Naive thymus-derived CD4-positive, alpha-beta T cell (primary cell): Measurements from ENCODE around the gene BPIFA1. TPM values are rescaled to one million over a fixed set of nuclear protein-coding genes. Genes with fewer than 3 reads are reported as not detected.

Source experiments
- ATAC-seq: fragments of 150-1000 bp; cut with Tn5 transposase; 2 replicates; pipeline ENCODE4 v1.10.0; 2021; ENCODE audit warnings: mild to moderate bottlenecking, moderate library complexity
- CTCF ChIA-PET: fragments of 350-600 bp; sonication (Branson Sonifier 250); formaldehyde crosslinking; loops from one replicate; lab custom pipeline; 2021; ENCODE audit warnings: antibody characterized with exemption; lab: Charles Lee
- POLR2A ChIA-PET: fragments of 350-600 bp; sonication (Branson Sonifier 250); formaldehyde crosslinking; loops from one replicate; lab custom pipeline; 2021; ENCODE audit warnings: antibody characterized with exemption, inconsistent platforms; lab: Charles Lee
- DNase-seq, 9 donors: peaks; one replicate each; pipeline versions ENCODE4 v3.0.0 to v3.0.0-alpha.2; 2020 to 2022; ENCODE audit warnings: mixed read lengths in 1 of 9
- H3K27ac ChIP-seq: one replicate; pipeline ENCODE4 v1.7.0; 2013; ENCODE audit warnings: mild to moderate bottlenecking, low read depth, low read length, moderate library complexity
- H3K27me3 ChIP-seq, 2 donors: one replicate each; pipeline ENCODE4 v1.7.0; 2013; ENCODE audit warnings: low read length in 2 of 2, mild to moderate bottlenecking in 2 of 2, moderate library complexity in 2 of 2; ENCODE audit not compliant: control insufficient read depth in 2 of 2, insufficient read depth in 2 of 2
- H3K36me3 ChIP-seq, 3 experiments: 1 replicate in 2 of 3; 2 replicates in 1 of 3; pipeline ENCODE4 v1.7.0; 2013; ENCODE audit warnings: low read length in 3 of 3, mild to moderate bottlenecking in 3 of 3, moderate library complexity in 1 of 3; ENCODE audit not compliant: insufficient read depth in 3 of 3, control insufficient read depth in 2 of 3
- H3K4me1 ChIP-seq, 2 donors: one replicate each; pipeline ENCODE4 v1.7.0; 2013; ENCODE audit warnings: low read length in 2 of 2, mild to moderate bottlenecking in 2 of 2, moderate library complexity in 1 of 2; ENCODE audit not compliant: control insufficient read depth in 2 of 2, insufficient read depth in 2 of 2
- H3K4me3 ChIP-seq: 2 replicates; pipeline ENCODE4 v1.7.0; 2013; ENCODE audit warnings: mild to moderate bottlenecking, low read length
- H3K9me3 ChIP-seq, 3 experiments: 1 replicate in 2 of 3; 2 replicates in 1 of 3; pipeline ENCODE4 v1.7.0; 2013; ENCODE audit warnings: low read length in 3 of 3; ENCODE audit not compliant: control insufficient read depth in 2 of 3
- H3K27ac Mint-ChIP-seq, 9 donors: one replicate each; pipeline ENCODE4 v1.8.0; 2020 to 2022; ENCODE audit warnings: mixed read lengths in 9 of 9, mild to moderate bottlenecking in 8 of 9, moderate library complexity in 5 of 9, inconsistent platforms in 2 of 9
- H3K27me3 Mint-ChIP-seq, 5 donors: one replicate each; pipeline ENCODE4 v1.8.0; 2021 to 2022; ENCODE audit warnings: mixed read lengths in 5 of 5, mild to moderate bottlenecking in 1 of 5
- H3K36me3 Mint-ChIP-seq, 5 donors: one replicate each; pipeline ENCODE4 v1.8.0; 2020 to 2022; ENCODE audit warnings: mixed read lengths in 5 of 5, mild to moderate bottlenecking in 3 of 5, inconsistent platforms in 1 of 5
- H3K4me1 Mint-ChIP-seq, 7 donors: one replicate each; pipeline ENCODE4 v1.8.0; 2020 to 2022; ENCODE audit warnings: mixed read lengths in 7 of 7, mild to moderate bottlenecking in 3 of 7, inconsistent platforms in 1 of 7
- H3K4me3 Mint-ChIP-seq, 10 donors: one replicate each; pipeline ENCODE4 v1.8.0; 2020 to 2022; ENCODE audit warnings: mild to moderate bottlenecking in 10 of 10, mixed read lengths in 10 of 10, moderate library complexity in 6 of 10, inconsistent platforms in 2 of 10
- H3K9me3 Mint-ChIP-seq, 11 donors: one replicate each; pipeline ENCODE4 v1.8.0; 2020 to 2022; ENCODE audit warnings: mixed read lengths in 11 of 11, mild to moderate bottlenecking in 4 of 11, inconsistent platforms in 1 of 11, moderate library complexity in 1 of 11
- intact Hi-C, 2 donors: fragments of 100-400 bp; cut with micrococcal nuclease; formaldehyde crosslinking; loops; one replicate each; pipeline ENCODE4 v1.15.1; 2023
- polyA plus RNA-seq, 2 donors: library from polyadenylated mRNA; unstranded; fragments of 300-500 nt; fragmentation: Illumina TruSeq; gene quantifications; one replicate each; pipeline ENCODE4 v1.2.3, GENCODE V29; 2021
- total RNA-seq, 6 experiments: library from RNA in 5 of 6; stranded (reverse) in 5 of 6; gene quantifications; 1 replicate in 5 of 6; 2 replicates in 1 of 6; pipeline ENCODE4 v1.2.3 and lab custom pipeline; 2021 to 2026

Gene BPIFA1
- total and polyA plus RNA-seq, 7 experiments from 2014 or later: not detected

DNA sequence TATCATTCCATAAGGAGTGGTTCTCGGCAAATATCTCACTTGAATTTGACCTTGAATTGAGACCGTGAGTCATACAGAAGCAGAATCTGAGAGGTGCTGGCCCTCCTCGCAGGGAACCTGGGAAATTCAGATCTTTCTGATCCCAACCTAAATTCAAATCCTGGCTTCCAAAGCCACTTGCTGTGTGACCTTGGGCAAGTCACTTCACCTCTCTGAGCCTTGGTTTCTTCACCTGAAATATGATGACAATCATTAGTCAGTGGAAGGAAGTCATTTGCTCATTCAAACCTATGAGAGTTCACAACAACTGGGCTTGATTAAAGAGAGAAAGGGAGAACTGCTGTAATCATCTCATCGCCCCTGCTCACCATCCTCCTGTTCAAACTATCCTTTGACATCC lies 11.4 kb upstream of the BPIFA1 start:
- Mint-ChIP-seq H3K4me3 (no peak overlapping the region), H3K36me3 (peaks cover 0 to 5% (median 0%) of the 10 kb centered on the region in 5 donors), H3K9me3 (peaks cover 0 to 5% (median 0%) of the 10 kb centered on the region in 11 donors), H3K27ac (no peak overlapping the region), H3K27me3 (peaks cover 4 to 20% (median 17%) of the 10 kb centered on the region in 5 donors), H3K4me1 (peaks cover 0 to 2% (median 0%) of the 10 kb centered on the region in 7 donors)
- no peaks in the 10 kb centered on the region for H3K36me3 ChIP-seq
- no peaks in the 10 kb centered on the region for H3K9me3 ChIP-seq
- ATAC-seq (no peak), DNase-seq (no peak)
- CTCF ChIA-PET: interaction anchor here (0.6 kb wide), 1 partner anchor 59 kb away, joined by 3 read pairs; no protein-coding TSS in a partner anchor
- POLR2A ChIA-PET: no interaction called here
- no peak overlapping the region for H3K27ac ChIP-seq
- no peaks in the 10 kb centered on the region for H3K27me3 ChIP-seq
- H3K4me1 ChIP-seq: no peaks in the 10 kb centered on the region
- intact Hi-C loops: no loop called here
- H3K4me3 ChIP-seq: no peak overlapping the region

GRCh38 chr20:33229843-33230242 lies 6.0 kb upstream of the BPIFA1 start:
- Mint-ChIP-seq H3K4me1 (peaks cover 4 to 30% (median 10%) of the 10 kb centered on the region in 7 donors), H3K27ac (peak overlapping the region in 1 of 9 donors; percentile 13), H3K36me3 (peaks cover 0 to 5% (median 0%) of the 10 kb centered on the region in 5 donors), H3K27me3 (peaks cover 9 to 18% (median 11%) of the 10 kb centered on the region in 5 donors), H3K9me3 (peaks cover 0 to 3% (median 0%) of the 10 kb centered on the region in 11 donors), H3K4me3 (no peak overlapping the region)
- ATAC-seq (no peak), DNase-seq (no peak)
- ChIA-PET CTCF (no interaction called here), POLR2A (interaction anchor here (0.7 kb wide), 1 partner anchor 197 kb away, joined by 3 read pairs; no protein-coding TSS in a partner anchor)
- H3K4me1 ChIP-seq: no peaks in the 10 kb centered on the region
- no peak overlapping the region for H3K4me3 ChIP-seq
- intact Hi-C loops: no loop called here
- no peaks in the 10 kb centered on the region for H3K36me3 ChIP-seq
- H3K9me3 ChIP-seq: no peaks in the 10 kb centered on the region
- no peaks in the 10 kb centered on the region for H3K27me3 ChIP-seq
- no peak overlapping the region for H3K27ac ChIP-seq

- no peak overlapping the region for H3K27ac ChIP-seq
- ATAC-seq (no peak), DNase-seq (no peak)
- no peak overlapping the region for H3K4me3 Mint-ChIP-seq
- H3K36me3 ChIP-seq: no peaks in the 10 kb centered on the region
- ChIA-PET POLR2A (no interaction called here), CTCF (no interaction called here)
- H3K4me3 ChIP-seq: no peak overlapping the region
- H3K4me1 ChIP-seq: no peaks in the 10 kb centered on the region
- H3K27me3 Mint-ChIP-seq: peaks cover 0 to 9% (median 4%) of the 10 kb centered on the region in 5 donors
- H3K27ac Mint-ChIP-seq: peak overlapping the region in 1 of 9 donors; percentile 48
- no peaks in the 10 kb centered on the region for H3K9me3 ChIP-seq
- H3K36me3 Mint-ChIP-seq: no peaks in the 10 kb centered on the region
- H3K4me1 Mint-ChIP-seq: peaks cover 4 to 30% (median 10%) of the 10 kb centered on the region in 7 donors
- intact Hi-C loops: no loop called here
- H3K9me3 Mint-ChIP-seq: peaks cover 0 to 2% (median 0%) of the 10 kb centered on the region in 11 donors
- H3K27me3 ChIP-seq: no peaks in the 10 kb centered on the region
Measured at GRCh38 chr20:33231237-33231636, 4.6 kb upstream of the BPIFA1 start.

- H3K27ac Mint-ChIP-seq: peak overlapping the region in 1 of 9 donors; percentile 78
- ATAC-seq: no peak
- intact Hi-C loops: no loop called here
- no peaks in the 10 kb centered on the region for H3K36me3 ChIP-seq
- no peaks in the 10 kb centered on the region for H3K4me1 ChIP-seq
- no peaks in the 10 kb centered on the region for H3K9me3 ChIP-seq
- no peaks in the 10 kb centered on the region for H3K27me3 ChIP-seq
- CTCF ChIA-PET: no interaction called here
- POLR2A ChIA-PET: no interaction called here
- H3K36me3 Mint-ChIP-seq: no peaks in the 10 kb centered on the region
- no peak overlapping the region for H3K4me3 ChIP-seq
- H3K9me3 Mint-ChIP-seq: peaks cover 0 to 2% (median 0%) of the 10 kb centered on the region in 11 donors
- peak overlapping the region in 1 of 10 donors; percentile 26 for H3K4me3 Mint-ChIP-seq
- H3K27ac ChIP-seq: no peak overlapping the region
- H3K27me3 Mint-ChIP-seq: peaks cover 0 to 9% (median 4%) of the 10 kb centered on the region in 5 donors
- peak in 1 of 9 donors; percentile 1 for DNase-seq
- peaks cover 4 to 30% (median 10%) of the 10 kb centered on the region in 7 donors for H3K4me1 Mint-ChIP-seq
Measured at GRCh38 chr20:33232486-33233072, 3.2 kb upstream of the BPIFA1 start.

DNA sequence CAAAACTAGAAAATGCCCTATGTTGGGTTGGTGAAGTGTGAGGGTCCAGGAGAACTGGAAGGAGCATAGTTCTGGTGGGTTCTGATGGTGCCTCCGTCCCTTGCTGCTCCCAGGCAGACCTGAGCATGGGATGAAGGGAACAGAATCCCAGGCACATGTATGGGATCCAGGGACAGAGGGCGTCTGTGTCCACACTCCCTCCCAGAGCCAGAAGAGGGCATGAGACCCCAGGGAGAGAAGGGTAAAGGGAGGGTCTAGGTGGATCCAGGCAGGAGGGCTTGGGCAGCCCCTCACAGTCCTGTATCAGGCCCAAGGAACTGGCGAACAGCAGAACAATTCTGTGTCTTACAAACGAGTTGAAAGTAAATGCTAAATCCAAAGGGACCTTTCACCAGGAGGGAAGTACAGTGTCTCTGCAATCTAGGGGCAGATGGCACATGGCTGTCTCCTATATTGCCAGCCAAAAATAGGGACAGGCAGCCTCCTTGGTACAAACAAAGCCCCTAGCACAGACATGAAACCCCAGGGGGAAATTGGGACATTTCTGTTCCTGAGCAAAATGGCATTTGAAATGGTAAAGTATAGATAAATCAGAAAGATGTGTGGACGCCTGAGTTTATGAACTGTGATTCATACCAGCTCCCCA lies 2.5 kb upstream of the BPIFA1 start:
- DNase-seq (no peak), ATAC-seq (no peak)
- no peak overlapping the region for H3K27ac ChIP-seq
- H3K9me3 Mint-ChIP-seq: peaks cover 0 to 2% (median 0%) of the 10 kb centered on the region in 11 donors
- intact Hi-C loops: no loop called here
- ChIA-PET CTCF (no interaction called here), POLR2A (no interaction called here)
- peaks cover 4 to 30% (median 10%) of the 10 kb centered on the region in 7 donors for H3K4me1 Mint-ChIP-seq
- H3K27me3 Mint-ChIP-seq: peaks cover 0 to 9% (median 4%) of the 10 kb centered on the region in 5 donors
- H3K4me3 ChIP-seq: no peak overlapping the region
- no peaks in the 10 kb centered on the region for H3K36me3 ChIP-seq
- no peaks in the 10 kb centered on the region for H3K4me1 ChIP-seq
- H3K27ac Mint-ChIP-seq: no peak overlapping the region
- H3K36me3 Mint-ChIP-seq: no peaks in the 10 kb centered on the region
- no peak overlapping the region for H3K4me3 Mint-ChIP-seq
- H3K27me3 ChIP-seq: no peaks in the 10 kb centered on the region
- no peaks in the 10 kb centered on the region for H3K9me3 ChIP-seq

DNA sequence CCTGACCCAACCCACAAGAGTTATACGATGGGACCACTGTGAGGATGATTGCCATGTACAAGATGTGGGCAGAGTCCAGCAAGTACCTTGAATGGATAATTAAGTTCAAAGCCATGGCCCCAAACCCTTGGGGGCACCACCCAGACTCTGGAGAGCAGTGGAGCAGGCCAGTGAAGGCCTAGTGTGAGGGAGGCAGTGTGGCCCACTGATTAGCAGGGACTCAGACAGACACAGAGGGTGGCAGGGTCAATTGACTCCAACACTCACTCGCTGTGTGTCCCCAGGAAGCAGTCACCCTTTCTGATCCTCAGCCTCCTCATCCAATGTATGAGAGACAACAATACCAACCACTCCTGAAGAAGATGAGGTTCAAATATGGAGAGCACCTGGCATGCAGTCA lies 1.7 kb upstream of the BPIFA1 start:
- Histone ChIP-seq H3K27me3 (no peaks in the 10 kb centered on the region), H3K27ac (no peak overlapping the region), H3K36me3 (no peaks in the 10 kb centered on the region), H3K4me1 (no peaks in the 10 kb centered on the region), H3K9me3 (no peaks in the 10 kb centered on the region), H3K4me3 (no peak overlapping the region)
- Mint-ChIP-seq H3K9me3 (peaks cover 0 to 2% (median 0%) of the 10 kb centered on the region in 11 donors), H3K27ac (no peak overlapping the region), H3K36me3 (no peaks in the 10 kb centered on the region), H3K27me3 (peaks cover 0 to 9% (median 5%) of the 10 kb centered on the region in 5 donors), H3K4me1 (peaks cover 4 to 30% (median 10%) of the 10 kb centered on the region in 7 donors), H3K4me3 (no peak overlapping the region)
- CTCF ChIA-PET: no interaction called here
- no peak for DNase-seq
- POLR2A ChIA-PET: no interaction called here
- intact Hi-C loops: no loop called here
- no peak for ATAC-seq
